ENCODE measurements around the gene RPS6KA3. TPM values are rescaled to one million over a fixed set of nuclear protein-coding genes. Genes with fewer than 3 reads are reported as not detected.

RPS6KA3 gene
- total and polyA plus RNA-seq, 8 donors = 5.2 to 88.1 (median 39.8) TPM

DNA sequence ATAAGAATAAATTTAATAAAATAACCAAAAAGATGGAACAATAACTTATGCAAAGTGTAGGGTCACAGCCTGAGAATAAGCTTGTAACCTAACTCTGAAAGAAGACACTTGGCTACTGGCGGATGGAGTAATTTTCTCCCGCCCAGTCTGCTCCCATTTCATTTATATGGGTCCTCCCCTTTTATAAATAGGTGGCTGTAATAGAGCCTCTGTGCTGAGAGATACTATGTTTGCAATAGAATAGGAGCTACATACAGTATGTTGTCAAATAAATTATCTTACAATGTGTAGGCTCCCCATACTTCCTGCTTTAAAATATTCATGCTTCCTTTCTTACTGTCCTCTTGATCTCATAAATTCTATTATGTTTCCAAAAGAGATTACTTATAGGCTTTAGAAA, 28.2 kb upstream of the RPS6KA3 start:
- Histone ChIP-seq H3K4me1 (no peaks in the 10 kb centered on the region), H3K27ac (no peak overlapping the region), H3K9me3 (no peaks in the 10 kb centered on the region), H3K27me3 (peaks cover 0 to 4% (median 0%) of the 10 kb centered on the region in 3 donors), H3K4me3 (no peak overlapping the region), H3K36me3 (no peaks in the 10 kb centered on the region)
- DNase-seq = no peak
- no peak for TF ChIP-seq POLR2A (IDR thresholded peaks at IDR 0.05)
- no peak for TF ChIP-seq CTCF (IDR thresholded peaks at IDR 0.05)
- intact Hi-C loops (cut with DNase I; ENCODE audit: low total_unique reads) = no loop called here
- 76 to 92% (median 89%) methylated on average over 2 of the region's 2 CpGs for WGBS, 5 donors

DNA sequence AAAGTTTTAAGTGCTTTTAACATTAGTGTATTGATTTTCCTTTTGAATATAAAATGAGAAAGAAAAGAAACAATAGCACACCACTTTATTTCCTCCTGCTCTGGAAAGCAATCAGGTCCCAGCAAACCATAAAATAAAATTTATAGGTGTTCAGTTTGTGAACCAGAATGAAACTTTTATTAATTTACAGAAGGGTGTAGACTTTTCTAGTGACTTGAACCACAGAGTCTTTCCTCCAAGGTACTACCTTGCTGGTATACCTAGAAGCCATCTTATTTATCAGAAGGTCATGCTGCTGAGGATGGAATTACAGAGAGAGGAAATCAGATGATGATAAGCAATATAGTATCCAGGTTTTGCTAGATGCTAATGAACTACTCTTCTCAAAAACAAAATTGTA, 27.6 kb upstream of the RPS6KA3 start:
- no peak for DNase-seq
- TF ChIP-seq CTCF (IDR thresholded peaks at IDR 0.05) (no peak), EP300 (IDR thresholded peaks at IDR 0.05) (no peak), POLR2A (IDR thresholded peaks at IDR 0.05) (no peak), POLR2AphosphoS5 (IDR thresholded peaks at IDR 0.05) (no peak)
- Histone ChIP-seq H3K27ac (no peak overlapping the region), H3K4me1 (no peaks in the 10 kb centered on the region), H3K9me3 (no peaks in the 10 kb centered on the region), H3K36me3 (no peaks in the 10 kb centered on the region), H3K4me3 (no peak overlapping the region), H3K27me3 (peaks cover 0 to 4% (median 0%) of the 10 kb centered on the region in 3 donors)
- intact Hi-C loops (cut with DNase I; ENCODE audit: low total_unique reads) = no loop called here

DNA sequence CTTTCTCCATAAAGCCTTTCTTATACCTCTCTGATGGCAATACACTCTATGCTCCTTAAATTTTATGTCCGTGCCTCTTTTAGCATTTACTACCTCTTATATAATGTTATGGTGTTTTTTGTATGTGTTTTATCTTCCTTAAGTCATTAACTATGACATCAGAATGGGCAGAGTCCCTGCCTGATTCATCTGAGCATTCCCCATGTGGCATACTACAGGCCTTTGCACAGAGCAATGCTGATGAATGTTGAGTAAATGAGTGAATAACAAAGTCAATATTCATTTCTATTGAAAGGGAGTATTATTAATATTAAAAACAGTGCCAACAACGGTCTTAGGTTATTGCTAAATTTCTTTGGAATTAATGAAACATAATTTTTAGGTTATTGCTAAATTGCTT, 18.8 kb upstream of the RPS6KA3 start:
- WGBS, 5 donors = 51 to 78% (median 59%) methylated on average over 2 of the region's 2 CpGs

DNA sequence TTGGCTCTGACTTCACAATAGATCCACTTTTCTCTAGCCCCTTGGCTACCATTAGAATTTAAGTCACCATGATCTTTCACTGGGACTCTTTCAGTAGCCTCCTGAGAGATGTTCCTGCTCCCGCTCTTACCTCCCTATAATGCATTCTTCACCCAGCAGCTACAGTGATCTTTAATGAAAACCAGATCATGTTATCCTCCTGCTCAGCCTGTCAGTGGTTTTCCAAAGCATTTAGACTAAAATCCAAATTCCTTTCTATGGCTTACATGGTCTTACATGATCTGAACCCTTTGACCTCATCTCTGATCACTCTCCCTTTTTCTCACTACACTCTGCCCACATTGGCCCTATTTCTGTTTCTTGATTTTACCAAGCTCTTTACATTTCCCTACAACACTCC, 18.3 kb upstream of the RPS6KA3 start:
- WGBS, 5 donors = 89 to 100% (median 93%) methylated on average over 1 of the region's 1 CpG
- H3K9me3 ChIP-seq = peaks cover 0 to 6% (median 2%) of the 10 kb centered on the region in 4 donors
- DNase-seq = no peak
- intact Hi-C loops (cut with DNase I; ENCODE audit: low total_unique reads) = no loop called here
- no peaks in the 10 kb centered on the region for H3K36me3 ChIP-seq
- H3K27me3 ChIP-seq = peaks cover 0 to 6% (median 0%) of the 10 kb centered on the region in 3 donors
- no peak overlapping the region for H3K27ac ChIP-seq
- no peak overlapping the region for H3K4me3 ChIP-seq
- no peaks in the 10 kb centered on the region for H3K4me1 ChIP-seq
- TF ChIP-seq CTCF (IDR thresholded peaks at IDR 0.05) = no peak
- TF ChIP-seq POLR2A (IDR thresholded peaks at IDR 0.05) = no peak
- no peak for TF ChIP-seq EP300 (IDR thresholded peaks at IDR 0.05)
- no peak for TF ChIP-seq POLR2AphosphoS5 (IDR thresholded peaks at IDR 0.05)

More for the DNA sequence above, 18.8 kb upstream of the RPS6KA3 start:
- TF ChIP-seq EP300 (IDR thresholded peaks at IDR 0.05) (no peak), CTCF (IDR thresholded peaks at IDR 0.05) (no peak), POLR2A (IDR thresholded peaks at IDR 0.05) (no peak)
- intact Hi-C loops (cut with DNase I; ENCODE audit: low total_unique reads) = no loop called here
- peaks cover 0 to 6% (median 2%) of the 10 kb centered on the region in 4 donors for H3K9me3 ChIP-seq
- no peak overlapping the region for H3K27ac ChIP-seq
- no peak for DNase-seq
- no peaks in the 10 kb centered on the region for H3K4me1 ChIP-seq
- H3K27me3 ChIP-seq = peaks cover 0 to 6% (median 0%) of the 10 kb centered on the region in 3 donors
- H3K4me3 ChIP-seq = no peak overlapping the region
- H3K36me3 ChIP-seq = no peaks in the 10 kb centered on the region
